GM12873 (cell line): ENCODE results near the gene RSRC1.

Source experiments
- TF ChIP-seq, protein P1 (sequence below): IDR thresholded peaks from 2 replicates; pipeline ENCODE4 v1.5.1; 2012; ENCODE audit warnings: low read depth, mild to moderate bottlenecking, moderate library complexity, low read length, control low read depth; ENCODE audit not compliant: insufficient read depth; ENCODE audit errors: missing control alignments

Gene RSRC1

DNA sequence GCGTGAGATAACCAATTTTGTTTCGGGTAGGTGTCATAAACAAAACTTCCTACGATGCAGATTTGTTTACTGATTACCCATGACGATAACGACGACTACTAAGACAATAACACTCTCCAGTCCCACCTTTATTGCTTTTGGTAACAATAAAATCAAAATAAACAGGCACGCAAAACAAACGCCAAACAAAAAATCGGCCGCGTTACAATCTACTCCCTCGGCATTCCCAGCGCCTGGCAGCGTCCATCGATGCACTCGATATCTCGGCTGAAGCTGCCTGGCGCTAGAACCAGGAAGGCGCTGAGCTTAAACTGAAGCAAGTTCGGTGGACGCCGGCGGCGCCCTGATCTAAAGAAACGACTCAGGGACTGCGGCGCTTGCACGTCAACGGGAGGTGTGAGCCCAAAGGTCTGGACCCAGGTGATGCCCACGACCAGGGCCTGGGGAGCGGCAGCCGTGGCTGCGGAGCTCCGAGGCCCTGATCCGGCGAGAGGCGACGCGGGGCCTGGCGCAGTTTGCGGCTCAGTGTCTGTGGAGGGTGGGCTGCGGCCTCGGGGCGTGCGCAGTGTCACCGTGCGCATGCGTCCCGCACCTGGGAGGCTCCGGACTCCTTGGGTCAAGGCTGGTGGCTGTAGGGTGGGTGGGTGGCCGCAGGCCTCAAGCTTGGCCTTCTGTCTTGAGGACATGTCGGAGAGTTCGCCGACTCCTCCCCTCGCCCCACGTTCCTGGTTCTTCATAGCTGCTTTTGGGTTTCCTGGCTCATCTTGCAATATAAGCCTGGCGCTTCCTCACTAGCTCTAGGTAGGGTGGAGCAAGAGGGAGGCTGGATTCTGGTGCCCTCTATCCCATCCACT lies at the start of gene RSRC1:
TSS of gene RSRC1 (plus strand) at position 286 of the 854 bp plus-strand sequence. CDS start 12,016 bp downstream, outside the sequence.
- TF ChIP-seq, protein P1, sequence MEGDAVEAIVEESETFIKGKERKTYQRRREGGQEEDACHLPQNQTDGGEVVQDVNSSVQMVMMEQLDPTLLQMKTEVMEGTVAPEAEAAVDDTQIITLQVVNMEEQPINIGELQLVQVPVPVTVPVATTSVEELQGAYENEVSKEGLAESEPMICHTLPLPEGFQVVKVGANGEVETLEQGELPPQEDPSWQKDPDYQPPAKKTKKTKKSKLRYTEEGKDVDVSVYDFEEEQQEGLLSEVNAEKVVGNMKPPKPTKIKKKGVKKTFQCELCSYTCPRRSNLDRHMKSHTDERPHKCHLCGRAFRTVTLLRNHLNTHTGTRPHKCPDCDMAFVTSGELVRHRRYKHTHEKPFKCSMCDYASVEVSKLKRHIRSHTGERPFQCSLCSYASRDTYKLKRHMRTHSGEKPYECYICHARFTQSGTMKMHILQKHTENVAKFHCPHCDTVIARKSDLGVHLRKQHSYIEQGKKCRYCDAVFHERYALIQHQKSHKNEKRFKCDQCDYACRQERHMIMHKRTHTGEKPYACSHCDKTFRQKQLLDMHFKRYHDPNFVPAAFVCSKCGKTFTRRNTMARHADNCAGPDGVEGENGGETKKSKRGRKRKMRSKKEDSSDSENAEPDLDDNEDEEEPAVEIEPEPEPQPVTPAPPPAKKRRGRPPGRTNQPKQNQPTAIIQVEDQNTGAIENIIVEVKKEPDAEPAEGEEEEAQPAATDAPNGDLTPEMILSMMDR = no peak

- TF ChIP-seq, protein P1 = no peak
Observed at GRCh38 chr3:158072790-158073189, 37.1 kb upstream of the RSRC1 start.

- TF ChIP-seq, protein P1 = no peak
Observed at GRCh38 chr3:158074591-158074990, 35.3 kb upstream of the RSRC1 start.

- TF ChIP-seq, protein P1 = no peak
Observed at GRCh38 chr3:158079599-158079998, 30.3 kb upstream of the RSRC1 start.

DNA sequence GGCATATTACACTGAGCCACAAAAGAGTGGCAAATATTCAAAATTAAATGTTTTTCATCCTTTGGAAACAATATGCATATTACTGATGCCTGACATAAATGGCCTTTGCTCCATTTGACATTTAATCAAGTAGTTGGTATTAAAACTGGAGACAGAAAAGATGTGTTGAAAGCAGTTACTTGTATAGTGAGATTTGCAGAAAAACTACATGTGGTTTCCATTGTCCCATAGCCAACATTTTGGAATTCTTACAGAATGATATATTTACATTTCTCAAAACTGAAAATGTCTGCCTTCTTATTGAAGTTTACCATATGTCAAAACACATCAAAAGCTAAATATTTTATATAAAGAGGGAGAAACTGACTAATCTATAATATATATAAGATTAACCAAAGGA lies 25.2 kb upstream of the RSRC1 start:
- TF ChIP-seq, protein P1 = no peak

GRCh38 chr3:158085358-158085757 lies 24.5 kb upstream of the RSRC1 start:
- TF ChIP-seq, protein P1 = no peak

DNA sequence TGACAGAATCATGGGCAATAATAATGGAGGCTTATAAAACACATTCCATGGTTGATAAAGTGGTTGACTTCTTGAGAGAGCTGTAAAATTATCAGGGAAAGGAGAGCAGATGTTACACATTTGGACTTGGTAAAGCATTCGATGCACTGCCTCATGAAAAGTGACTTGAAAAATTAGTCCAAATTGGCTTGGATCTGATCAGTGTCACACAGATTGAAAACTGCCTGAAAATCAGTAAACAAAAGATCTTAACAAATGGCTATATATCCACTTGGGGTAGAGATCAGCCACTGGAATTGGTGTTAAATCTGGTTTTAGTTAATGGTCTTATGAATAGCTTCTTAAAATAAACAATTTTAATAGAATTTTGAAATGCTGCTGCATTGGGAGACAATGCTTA lies 24.0 kb upstream of the RSRC1 start:
- TF ChIP-seq, protein P1 = no peak
